HL-60 (cell line): ENCODE data around the gene ACP7.

Experiments used
- CTCF ChIP-seq: IDR thresholded peaks from one replicate; pipeline ENCODE4 v1.5.1; 2011; ENCODE audit warnings: low read length, control low read depth, inconsistent platforms; ENCODE audit not compliant: insufficient read depth
- POLR2AphosphoS5 ChIP-seq: IDR thresholded peaks from 2 replicates; pipeline ENCODE4 v1.6.1; 2012; ENCODE audit warnings: low read depth
- SPI1 ChIP-seq: IDR thresholded peaks from 2 replicates; pipeline ENCODE4 v1.6.1; 2012; ENCODE audit warnings: low read depth, mild to moderate bottlenecking, borderline replicate concordance

- TF ChIP-seq SPI1 (no peak), CTCF (no peak), POLR2AphosphoS5 (no peak)
Measured at GRCh38 chr19:39057615-39058014, 26.6 kb upstream of the ACP7 start.
